Liver (tissue), 3 donors: Measurements from ENCODE around the gene TRIM58.

Experiments
- FOXA1 ChIP-seq: IDR thresholded peaks from 2 replicates; pipeline ENCODE4 v1.6.1; 2016; ENCODE audit warnings: antibody characterized with exemption
- JUND ChIP-seq, 2 donors: IDR thresholded peaks; 2 replicates each; pipeline ENCODE4 v1.6.1; 2016; ENCODE audit warnings: antibody characterized with exemption in 2 of 2
- RAD21 ChIP-seq, 2 donors: IDR thresholded peaks; 2 replicates each; pipeline ENCODE4 v1.6.1; 2016; ENCODE audit warnings: antibody characterized with exemption in 2 of 2, mild to moderate bottlenecking in 2 of 2
- RXRA ChIP-seq, 2 donors: IDR thresholded peaks; 2 replicates each; pipeline ENCODE4 v1.6.1; 2017 to 2018; ENCODE audit warnings: antibody characterized with exemption in 2 of 2, mild to moderate bottlenecking in 1 of 2
- TAF1 ChIP-seq: conservative IDR thresholded peaks from 2 replicates; pipeline ENCODE4 v1.6.1; 2016; ENCODE audit warnings: antibody characterized with exemption, mild to moderate bottlenecking
- TF ChIP-seq, protein P1 (sequence below): IDR thresholded peaks from 2 replicates; pipeline ENCODE4 v1.6.1; 2016; ENCODE audit warnings: antibody characterized with exemption, mild to moderate bottlenecking
- TF ChIP-seq, protein P2 (sequence below): fragments of 150-350 bp; IDR thresholded peaks from 2 replicates; pipeline ENCODE4 v1.5.1; 2017; ENCODE audit warnings: improper control_type of control experiment, low read depth, low read length; ENCODE audit not compliant: missing input control
- TF ChIP-seq, protein P3 (sequence below): IDR thresholded peaks from 2 replicates; pipeline ENCODE4 v1.6.1; 2016; ENCODE audit warnings: antibody characterized with exemption
- donor health status: healthy.
- donor health status: healthy.

DNA sequence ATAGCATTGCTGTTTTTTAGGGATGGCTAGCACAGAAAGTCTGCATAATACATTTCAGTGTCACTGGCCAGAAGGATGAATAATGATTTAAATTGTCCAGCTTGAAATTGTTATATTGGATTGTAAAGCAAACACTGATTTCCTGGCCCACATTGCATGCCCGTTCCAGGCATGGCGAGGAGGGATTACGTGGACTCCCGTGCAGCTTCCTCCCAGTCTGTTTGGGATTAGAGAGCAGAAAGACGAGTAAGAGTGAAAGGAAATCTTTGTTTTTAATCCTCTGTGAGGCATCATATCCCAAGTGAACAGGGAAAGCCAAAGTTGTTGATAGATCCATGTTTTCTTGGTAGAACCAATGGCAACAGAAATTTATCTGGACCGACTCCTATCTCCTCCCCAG lies 8.4 kb downstream of the TRIM58 start:
- TF ChIP-seq, protein P1, sequence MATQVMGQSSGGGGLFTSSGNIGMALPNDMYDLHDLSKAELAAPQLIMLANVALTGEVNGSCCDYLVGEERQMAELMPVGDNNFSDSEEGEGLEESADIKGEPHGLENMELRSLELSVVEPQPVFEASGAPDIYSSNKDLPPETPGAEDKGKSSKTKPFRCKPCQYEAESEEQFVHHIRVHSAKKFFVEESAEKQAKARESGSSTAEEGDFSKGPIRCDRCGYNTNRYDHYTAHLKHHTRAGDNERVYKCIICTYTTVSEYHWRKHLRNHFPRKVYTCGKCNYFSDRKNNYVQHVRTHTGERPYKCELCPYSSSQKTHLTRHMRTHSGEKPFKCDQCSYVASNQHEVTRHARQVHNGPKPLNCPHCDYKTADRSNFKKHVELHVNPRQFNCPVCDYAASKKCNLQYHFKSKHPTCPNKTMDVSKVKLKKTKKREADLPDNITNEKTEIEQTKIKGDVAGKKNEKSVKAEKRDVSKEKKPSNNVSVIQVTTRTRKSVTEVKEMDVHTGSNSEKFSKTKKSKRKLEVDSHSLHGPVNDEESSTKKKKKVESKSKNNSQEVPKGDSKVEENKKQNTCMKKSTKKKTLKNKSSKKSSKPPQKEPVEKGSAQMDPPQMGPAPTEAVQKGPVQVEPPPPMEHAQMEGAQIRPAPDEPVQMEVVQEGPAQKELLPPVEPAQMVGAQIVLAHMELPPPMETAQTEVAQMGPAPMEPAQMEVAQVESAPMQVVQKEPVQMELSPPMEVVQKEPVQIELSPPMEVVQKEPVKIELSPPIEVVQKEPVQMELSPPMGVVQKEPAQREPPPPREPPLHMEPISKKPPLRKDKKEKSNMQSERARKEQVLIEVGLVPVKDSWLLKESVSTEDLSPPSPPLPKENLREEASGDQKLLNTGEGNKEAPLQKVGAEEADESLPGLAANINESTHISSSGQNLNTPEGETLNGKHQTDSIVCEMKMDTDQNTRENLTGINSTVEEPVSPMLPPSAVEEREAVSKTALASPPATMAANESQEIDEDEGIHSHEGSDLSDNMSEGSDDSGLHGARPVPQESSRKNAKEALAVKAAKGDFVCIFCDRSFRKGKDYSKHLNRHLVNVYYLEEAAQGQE = no peak
- TF ChIP-seq, protein P2, sequence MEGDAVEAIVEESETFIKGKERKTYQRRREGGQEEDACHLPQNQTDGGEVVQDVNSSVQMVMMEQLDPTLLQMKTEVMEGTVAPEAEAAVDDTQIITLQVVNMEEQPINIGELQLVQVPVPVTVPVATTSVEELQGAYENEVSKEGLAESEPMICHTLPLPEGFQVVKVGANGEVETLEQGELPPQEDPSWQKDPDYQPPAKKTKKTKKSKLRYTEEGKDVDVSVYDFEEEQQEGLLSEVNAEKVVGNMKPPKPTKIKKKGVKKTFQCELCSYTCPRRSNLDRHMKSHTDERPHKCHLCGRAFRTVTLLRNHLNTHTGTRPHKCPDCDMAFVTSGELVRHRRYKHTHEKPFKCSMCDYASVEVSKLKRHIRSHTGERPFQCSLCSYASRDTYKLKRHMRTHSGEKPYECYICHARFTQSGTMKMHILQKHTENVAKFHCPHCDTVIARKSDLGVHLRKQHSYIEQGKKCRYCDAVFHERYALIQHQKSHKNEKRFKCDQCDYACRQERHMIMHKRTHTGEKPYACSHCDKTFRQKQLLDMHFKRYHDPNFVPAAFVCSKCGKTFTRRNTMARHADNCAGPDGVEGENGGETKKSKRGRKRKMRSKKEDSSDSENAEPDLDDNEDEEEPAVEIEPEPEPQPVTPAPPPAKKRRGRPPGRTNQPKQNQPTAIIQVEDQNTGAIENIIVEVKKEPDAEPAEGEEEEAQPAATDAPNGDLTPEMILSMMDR = no peak
- TF ChIP-seq FOXA1 = no peak
- no peak for TF ChIP-seq RAD21 (IDR thresholded peaks at IDR 0.05)
- no peak for TF ChIP-seq TAF1
- no peak for TF ChIP-seq RXRA (IDR thresholded peaks at IDR 0.05)
- TF ChIP-seq, protein P3, sequence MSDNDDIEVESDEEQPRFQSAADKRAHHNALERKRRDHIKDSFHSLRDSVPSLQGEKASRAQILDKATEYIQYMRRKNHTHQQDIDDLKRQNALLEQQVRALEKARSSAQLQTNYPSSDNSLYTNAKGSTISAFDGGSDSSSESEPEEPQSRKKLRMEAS = no peak
- TF ChIP-seq JUND (IDR thresholded peaks at IDR 0.05) = no peak
